Karpas-422 (cell line): ENCODE data around the gene INKA2. TPM values are rescaled to one million over a fixed set of nuclear protein-coding genes. Genes with fewer than 3 reads are reported as not detected.

Source experiments
- DNase-seq: peaks from one replicate; pipeline ENCODE4 v3.0.0-alpha.2; 2015
- H2AFZ ChIP-seq: fragments of 200-600 bp; sonication (generic); 2 replicates; pipeline ENCODE4 v1.6.1; 2014; ENCODE audit warnings: antibody characterized with exemption, low read length, mixed read lengths
- H3K27ac ChIP-seq: fragments of 200-600 bp; sonication (generic); 2 replicates; pipeline ENCODE4 v1.5.1; 2014; ENCODE audit warnings: mild to moderate bottlenecking, low read length, moderate library complexity
- H3K27me3 ChIP-seq: fragments of 200-600 bp; sonication (generic); 2 replicates; pipeline ENCODE4 v1.6.1; 2014; ENCODE audit warnings: low read length, mixed read lengths
- H3K36me3 ChIP-seq: fragments of 200-600 bp; sonication (generic); 2 replicates; pipeline ENCODE4 v1.6.1; 2014; ENCODE audit warnings: low read length, mixed read lengths; ENCODE audit not compliant: insufficient read depth
- H3K4me1 ChIP-seq: fragments of 200-600 bp; sonication (generic); 2 replicates; pipeline ENCODE4 v1.6.1; 2014; ENCODE audit warnings: mild to moderate bottlenecking, low read length, mixed read lengths
- H3K4me2 ChIP-seq: fragments of 200-600 bp; sonication (generic); 2 replicates; pipeline ENCODE4 v1.6.1; 2014; ENCODE audit warnings: low read length, low read depth, mild to moderate bottlenecking; ENCODE audit not compliant: poor library complexity, severe bottlenecking
- H3K4me3 ChIP-seq: fragments of 200-600 bp; sonication (generic); 2 replicates; pipeline ENCODE4 v1.5.1; 2014; ENCODE audit warnings: mild to moderate bottlenecking, antibody characterized with exemption, low read length, mixed read lengths
- H3K79me2 ChIP-seq: fragments of 200-600 bp; sonication (generic); 2 replicates; pipeline ENCODE4 v1.6.1; 2014; ENCODE audit warnings: mild to moderate bottlenecking, low read length, mixed read lengths
- H3K9ac ChIP-seq: fragments of 200-600 bp; sonication (generic); 2 replicates; pipeline ENCODE4 v1.6.0; 2014; ENCODE audit warnings: low read length
- H3K9me2 ChIP-seq: fragments of 200-600 bp; sonication (generic), shearing (Covaris generic); replicated peaks from 2 replicates; pipeline ENCODE4 v1.6.0; 2014; ENCODE audit warnings: mild to moderate bottlenecking, low read length, moderate library complexity; ENCODE audit not compliant: insufficient read depth
- H3K9me3 ChIP-seq: fragments of 300-700, 200-600 bp; sonication (generic); 2 replicates; pipeline ENCODE4 v1.6.1; 2014; ENCODE audit warnings: low read length, mixed read lengths
- H4K20me1 ChIP-seq: fragments of 200-600 bp; sonication (generic); 2 replicates; pipeline ENCODE4 v1.6.1; 2014; ENCODE audit warnings: mild to moderate bottlenecking, antibody characterized with exemption, low read length, low read depth; ENCODE audit not compliant: insufficient read depth
- total RNA-seq: library from RNA; depleted of rRNA; stranded (reverse); fragments of >200 nt; shearing (Covaris generic); gene quantifications from 2 replicates; pipeline ENCODE4 v1.2.3, GENCODE V29; 2014; ENCODE audit warnings: low replicate concordance

INKA2 gene
- total RNA-seq, 1 experiment from 2014 or later: 1.1 TPM

- Histone ChIP-seq H3K36me3 (no peaks in the 10 kb centered on the region), H2AFZ (no peak overlapping the region), H3K4me3 (no peak overlapping the region), H3K27me3 (no peaks in the 10 kb centered on the region), H3K9me3 (no peaks in the 10 kb centered on the region), H3K4me1 (no peaks in the 10 kb centered on the region), H3K9ac (no peak overlapping the region), H3K27ac (no peak overlapping the region), H3K79me2 (no peaks in the 10 kb centered on the region), H4K20me1 (no peaks in the 10 kb centered on the region), H3K4me2 (no peak overlapping the region), H3K9me2 (no peaks in the 10 kb centered on the region)
- DNase-seq: no peak
These were observed 21.7 kb downstream of the INKA2 start for GRCh38 chr1:111717450-111717849.

GRCh38 chr1:111716333-111716732, 22.9 kb downstream of the INKA2 start:
- DNase-seq: no peak
- H3K9me2 ChIP-seq: no peaks in the 10 kb centered on the region
- H3K36me3 ChIP-seq: no peaks in the 10 kb centered on the region
- peaks cover 5% of the 10 kb centered on the region; the same call in 1 of the 2 replicates for H3K4me1 ChIP-seq
- no peak overlapping the region for H3K9ac ChIP-seq
- H3K4me3 ChIP-seq: no peak overlapping the region
- H3K9me3 ChIP-seq: no peaks in the 10 kb centered on the region
- H3K27me3 ChIP-seq: no peaks in the 10 kb centered on the region
- no peaks in the 10 kb centered on the region for H4K20me1 ChIP-seq
- no peak overlapping the region for H3K4me2 ChIP-seq
- no peak overlapping the region for H2AFZ ChIP-seq
- no peaks in the 10 kb centered on the region for H3K79me2 ChIP-seq
- no peak overlapping the region for H3K27ac ChIP-seq

GRCh38 chr1:111709986-111710385, 29.2 kb downstream of the INKA2 start:
- Histone ChIP-seq H4K20me1 (no peaks in the 10 kb centered on the region), H3K4me1 (peaks cover 40% of the 10 kb centered on the region), H2AFZ (no peak overlapping the region), H3K27ac (peak overlapping the region; percentile 25; the same call in 1 of the 2 replicates), H3K9me3 (no peaks in the 10 kb centered on the region), H3K9me2 (no peaks in the 10 kb centered on the region), H3K27me3 (no peaks in the 10 kb centered on the region), H3K4me2 (no peak overlapping the region), H3K79me2 (no peaks in the 10 kb centered on the region), H3K36me3 (peaks cover 5% of the 10 kb centered on the region; the same call in 1 of the 2 replicates), H3K4me3 (no peak overlapping the region), H3K9ac (no peak overlapping the region)
- DNase-seq: no peak

GRCh38 chr1:111707906-111708305, 31.3 kb downstream of the INKA2 start:
- Histone ChIP-seq H3K36me3 (peaks cover 10% of the 10 kb centered on the region; the same call in 1 of the 2 replicates), H3K4me3 (no peak overlapping the region), H3K9me2 (no peaks in the 10 kb centered on the region), H3K9ac (no peak overlapping the region), H2AFZ (no peak overlapping the region), H3K27ac (no peak overlapping the region), H3K4me1 (peaks cover 46% of the 10 kb centered on the region), H4K20me1 (no peaks in the 10 kb centered on the region), H3K9me3 (no peaks in the 10 kb centered on the region), H3K79me2 (no peaks in the 10 kb centered on the region), H3K27me3 (no peaks in the 10 kb centered on the region), H3K4me2 (no peak overlapping the region)
- DNase-seq: no peak

- no peaks in the 10 kb centered on the region for H3K79me2 ChIP-seq
- H3K9me2 ChIP-seq: no peaks in the 10 kb centered on the region
- no peaks in the 10 kb centered on the region for H4K20me1 ChIP-seq
- H3K27ac ChIP-seq: no peak overlapping the region
- peaks cover 10% of the 10 kb centered on the region; the same call in 1 of the 2 replicates for H3K36me3 ChIP-seq
- DNase-seq: no peak
- no peaks in the 10 kb centered on the region for H3K27me3 ChIP-seq
- peaks cover 46% of the 10 kb centered on the region for H3K4me1 ChIP-seq
- H3K4me3 ChIP-seq: no peak overlapping the region
- no peak overlapping the region for H3K9ac ChIP-seq
- no peak overlapping the region for H2AFZ ChIP-seq
- H3K4me2 ChIP-seq: no peak overlapping the region
- no peaks in the 10 kb centered on the region for H3K9me3 ChIP-seq
These were observed 32.3 kb downstream of the INKA2 start for GRCh38 chr1:111706921-111707320.

GRCh38 chr1:111705841-111706240, 33.4 kb downstream of the INKA2 start:
- peaks cover 10% of the 10 kb centered on the region; the same call in 1 of the 2 replicates for H3K36me3 ChIP-seq
- no peaks in the 10 kb centered on the region for H3K79me2 ChIP-seq
- DNase-seq: no peak

GRCh38 chr1:111704776-111705175, 34.4 kb downstream of the INKA2 start:
- Histone ChIP-seq H3K79me2 (no peaks in the 10 kb centered on the region), H2AFZ (no peak overlapping the region), H3K9ac (no peak overlapping the region), H3K36me3 (peaks cover 14% of the 10 kb centered on the region; the same call in 1 of the 2 replicates), H3K4me2 (no peak overlapping the region), H3K9me3 (no peaks in the 10 kb centered on the region), H3K27me3 (no peaks in the 10 kb centered on the region), H3K27ac (no peak overlapping the region), H3K9me2 (no peaks in the 10 kb centered on the region), H4K20me1 (no peaks in the 10 kb centered on the region), H3K4me1 (peaks cover 31% of the 10 kb centered on the region), H3K4me3 (no peak overlapping the region)
- DNase-seq: no peak

More at GRCh38 chr1:111705841-111706240, 33.4 kb downstream of the INKA2 start:
- Histone ChIP-seq H3K9ac (no peak overlapping the region), H4K20me1 (no peaks in the 10 kb centered on the region), H3K9me3 (no peaks in the 10 kb centered on the region), H3K4me3 (no peak overlapping the region), H3K4me2 (no peak overlapping the region), H3K4me1 (peaks cover 36% of the 10 kb centered on the region), H3K27me3 (no peaks in the 10 kb centered on the region), H2AFZ (no peak overlapping the region), H3K9me2 (no peaks in the 10 kb centered on the region), H3K27ac (peak overlapping the region; percentile 49)

GRCh38 chr1:111704240-111704639, 35.0 kb downstream of the INKA2 start:
- Histone ChIP-seq H3K27me3 (no peaks in the 10 kb centered on the region), H3K36me3 (peaks cover 15% of the 10 kb centered on the region; the same call in 1 of the 2 replicates), H2AFZ (no peak overlapping the region), H3K9me2 (no peaks in the 10 kb centered on the region), H3K9ac (no peak overlapping the region), H4K20me1 (no peaks in the 10 kb centered on the region), H3K79me2 (no peaks in the 10 kb centered on the region), H3K4me1 (peaks cover 28% of the 10 kb centered on the region), H3K4me2 (no peak overlapping the region), H3K9me3 (no peaks in the 10 kb centered on the region), H3K4me3 (no peak overlapping the region), H3K27ac (no peak overlapping the region)
- no peak for DNase-seq
